NCI-H1092 treated with DMSO at 0.1 percent for 48 hours (cell line): ENCODE data around the gene ZBTB1.
A peak's percentile ranks its signal among the peaks of the same experiment; 100 is the strongest.
"Not testable (repeated sequence)": the region's sequence is repeated elsewhere in the genome, so short reads cannot be mapped to it uniquely, and the experiment has no call there.

Experiments
- DNase-seq: peaks from one replicate; lab custom pipeline; 2025; lab: John Stamatoyannopoulos, UW

Gene ZBTB1

DNA sequence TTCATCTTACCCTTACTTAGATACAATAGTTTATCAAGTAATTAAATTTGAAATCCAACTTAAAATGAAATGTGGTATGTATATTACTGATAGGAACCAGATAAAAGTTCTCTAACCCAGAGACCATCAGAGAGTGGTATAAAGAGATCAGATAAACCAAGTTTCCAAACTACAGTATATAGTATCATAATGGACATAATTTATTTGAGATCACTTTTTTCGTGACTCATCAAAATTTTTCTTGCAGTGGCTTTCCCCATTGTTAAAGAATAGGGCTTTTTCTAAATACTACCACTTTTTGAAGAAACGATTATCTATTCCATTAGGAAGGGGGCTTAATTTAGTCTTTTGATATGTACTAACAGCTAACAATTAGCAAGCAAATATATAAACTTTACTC, 20.8 kb downstream of the ZBTB1 start:
- DNase-seq = no peak

GRCh38 chr14:64531567-64531966, 27.0 kb downstream of the ZBTB1 start:
- DNase-seq = no peak

GRCh38 chr14:64536488-64537245, 32.1 kb downstream of the ZBTB1 start:
- DNase-seq = no peak

- DNase-seq = peak; percentile 100
Observed at GRCh38 chr14:64540208-64541202, 35.9 kb downstream of the ZBTB1 start, which contains the start of gene HSPA2. Gene HSPA2 (plus strand): TSS chr14:64540741. CDS start chr14:64540850, 109 bp downstream.

GRCh38 chr14:64541261-64541971, 36.8 kb downstream of the ZBTB1 start:
- peak; percentile 73 for DNase-seq

DNA sequence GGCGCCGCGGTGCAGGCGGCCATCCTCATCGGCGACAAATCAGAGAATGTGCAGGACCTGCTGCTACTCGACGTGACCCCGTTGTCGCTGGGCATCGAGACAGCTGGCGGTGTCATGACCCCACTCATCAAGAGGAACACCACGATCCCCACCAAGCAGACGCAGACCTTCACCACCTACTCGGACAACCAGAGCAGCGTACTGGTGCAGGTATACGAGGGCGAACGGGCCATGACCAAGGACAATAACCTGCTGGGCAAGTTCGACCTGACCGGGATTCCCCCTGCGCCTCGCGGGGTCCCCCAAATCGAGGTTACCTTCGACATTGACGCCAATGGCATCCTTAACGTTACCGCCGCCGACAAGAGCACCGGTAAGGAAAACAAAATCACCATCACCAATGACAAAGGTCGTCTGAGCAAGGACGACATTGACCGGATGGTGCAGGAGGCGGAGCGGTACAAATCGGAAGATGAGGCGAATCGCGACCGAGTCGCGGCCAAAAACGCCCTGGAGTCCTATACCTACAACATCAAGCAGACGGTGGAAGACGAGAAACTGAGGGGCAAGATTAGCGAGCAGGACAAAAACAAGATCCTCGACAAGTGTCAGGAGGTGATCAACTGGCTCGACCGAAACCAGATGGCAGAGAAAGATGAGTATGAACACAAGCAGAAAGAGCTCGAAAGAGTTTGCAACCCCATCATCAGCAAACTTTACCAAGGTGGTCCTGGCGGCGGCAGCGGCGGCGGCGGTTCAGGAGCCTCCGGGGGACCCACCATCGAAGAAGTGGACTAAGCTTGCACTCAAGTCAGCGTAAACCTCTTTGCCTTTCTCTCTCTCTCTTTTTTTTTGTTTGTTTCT, 37.6 kb downstream of the ZBTB1 start:
- DNase-seq = peak; percentile 59

- no peak for DNase-seq
Observed at GRCh38 chr14:64542836-64543201, 38.2 kb downstream of the ZBTB1 start.

DNA sequence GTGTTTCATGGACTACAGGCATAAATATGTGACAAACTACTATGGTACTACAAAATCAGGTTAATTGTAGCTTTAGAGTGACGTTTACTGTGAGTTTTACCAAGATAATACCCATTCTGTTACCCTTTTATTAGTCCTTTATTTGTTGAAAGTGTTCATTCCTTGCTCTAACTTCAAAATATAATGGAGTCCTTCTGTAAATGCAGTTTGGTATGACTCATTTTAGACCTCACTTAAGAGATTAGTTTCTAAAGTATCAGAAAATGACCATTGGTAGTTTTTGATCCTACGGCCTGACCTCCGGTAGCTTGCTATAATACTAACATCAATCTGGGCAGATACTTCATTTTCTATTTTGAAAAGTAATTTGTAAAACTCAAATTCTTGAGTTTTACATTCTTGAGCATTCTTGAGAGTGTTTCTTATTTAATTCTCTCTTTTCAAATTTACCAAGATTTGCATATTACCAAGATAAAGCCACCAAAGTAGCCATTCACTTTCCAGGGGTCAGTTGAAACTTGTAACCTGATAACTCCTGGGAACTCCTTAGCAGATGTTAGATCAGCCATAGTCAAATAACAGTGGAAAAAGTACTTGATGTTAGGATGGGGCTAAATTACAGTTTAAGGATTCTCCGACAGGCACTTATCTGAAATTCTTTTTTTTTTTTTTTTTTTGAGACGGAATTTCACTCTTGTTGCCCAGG, 40.2 kb downstream of the ZBTB1 start:
- no peak for DNase-seq

- no peak for DNase-seq
Observed at GRCh38 chr14:64549016-64549415, 44.4 kb downstream of the ZBTB1 start.

DNA sequence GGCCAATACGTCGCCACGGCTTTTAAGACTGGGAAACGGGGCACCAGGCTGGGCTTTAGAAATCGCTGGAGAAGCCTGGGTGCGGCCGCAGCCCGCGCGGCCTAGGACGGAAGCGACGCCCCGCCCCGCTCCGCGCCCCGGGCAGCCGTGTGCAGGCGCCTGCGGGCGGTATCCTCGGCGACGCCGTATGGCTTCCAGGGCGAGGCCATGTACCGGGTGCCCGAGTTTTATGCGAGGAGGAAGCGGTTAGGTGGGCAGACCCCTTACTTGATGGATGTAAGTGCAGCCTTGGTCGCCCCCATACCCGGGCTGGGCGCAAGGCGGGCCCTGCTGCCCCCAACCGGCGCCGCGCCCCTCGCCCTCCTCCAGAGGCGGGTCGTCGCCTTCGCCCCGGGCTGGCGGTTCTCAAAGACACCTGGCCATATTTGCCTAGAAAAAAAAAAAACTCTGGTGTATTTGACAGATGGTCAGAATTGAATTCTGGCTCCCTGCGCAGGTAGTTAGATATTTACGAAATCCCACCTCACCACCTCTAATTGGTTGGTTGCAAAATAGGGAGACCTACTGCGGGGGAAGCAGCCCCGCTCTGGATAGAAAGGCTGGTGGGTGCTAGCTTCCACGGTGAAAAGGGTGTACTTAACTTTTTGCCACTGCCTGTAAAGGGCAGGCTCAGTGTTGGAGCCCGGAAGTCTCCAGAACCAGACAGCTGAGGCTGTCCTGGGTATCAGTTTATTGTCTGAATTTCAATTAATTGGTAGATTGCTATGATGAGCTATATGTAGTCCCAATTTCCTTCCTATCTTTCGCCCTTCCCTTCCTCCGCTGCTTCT, 45.4 kb downstream of the ZBTB1 start, which contains the start of gene PPP1R36:
Gene PPP1R36, plus strand, starts transcription at position 171 of the 830 bp plus-strand sequence. Its CDS starts 37 bp downstream, at position 208.
- peak; percentile 80 for DNase-seq

DNA sequence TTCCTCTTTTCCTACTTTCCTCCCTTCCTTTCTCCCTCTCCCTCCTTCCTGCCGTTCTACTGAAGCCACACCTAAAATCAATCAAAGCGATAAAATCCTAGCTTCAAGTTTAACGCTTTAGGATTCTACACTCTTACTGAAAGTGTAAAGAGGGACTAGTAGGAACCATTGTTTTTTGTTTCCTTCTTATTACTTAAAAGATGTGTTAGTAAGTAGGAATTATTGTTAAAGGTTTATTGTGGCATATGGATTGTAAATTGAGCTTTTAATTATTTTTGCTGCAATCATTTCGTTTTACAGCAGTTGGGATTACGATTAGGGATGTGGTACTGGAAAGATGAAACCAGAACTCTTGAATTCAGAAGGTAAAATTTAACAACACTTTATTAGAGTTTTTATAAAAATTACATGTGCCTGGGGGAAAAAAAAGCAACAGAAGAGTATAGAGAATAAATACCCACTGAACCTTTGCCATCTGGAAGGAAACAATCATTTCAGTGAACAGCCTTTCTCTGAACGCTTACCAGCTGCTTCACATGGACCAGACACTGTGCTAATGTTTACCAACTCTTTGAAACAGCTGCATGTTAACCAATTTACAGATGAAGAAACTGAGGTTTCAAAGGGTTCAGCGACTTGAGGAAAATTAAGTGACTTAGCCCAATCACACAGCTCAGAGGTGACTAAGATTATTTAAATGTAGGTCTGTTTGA, 46.2 kb downstream of the ZBTB1 start:
- DNase-seq = peak; percentile 57

DNA sequence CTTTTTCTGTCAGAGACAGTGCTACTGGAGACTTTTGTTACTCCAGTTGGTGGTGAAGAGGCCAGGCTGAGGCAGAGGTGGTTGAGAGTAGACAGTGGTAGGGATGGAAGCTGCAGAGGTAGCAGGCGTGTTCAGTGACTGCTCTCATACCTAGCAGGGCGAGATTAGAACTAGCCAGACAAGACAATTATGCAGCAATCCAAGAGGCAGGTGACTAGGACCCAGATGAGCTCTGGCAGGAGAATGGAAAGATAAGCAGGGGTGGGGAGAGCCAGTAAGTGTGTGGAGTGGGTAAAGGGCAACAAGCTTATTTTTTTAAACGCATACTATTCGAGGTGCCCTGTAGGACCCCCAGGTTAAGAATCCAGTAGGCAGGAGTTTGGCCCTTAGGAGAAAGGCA, 50.0 kb downstream of the ZBTB1 start:
- DNase-seq = no peak

DNA sequence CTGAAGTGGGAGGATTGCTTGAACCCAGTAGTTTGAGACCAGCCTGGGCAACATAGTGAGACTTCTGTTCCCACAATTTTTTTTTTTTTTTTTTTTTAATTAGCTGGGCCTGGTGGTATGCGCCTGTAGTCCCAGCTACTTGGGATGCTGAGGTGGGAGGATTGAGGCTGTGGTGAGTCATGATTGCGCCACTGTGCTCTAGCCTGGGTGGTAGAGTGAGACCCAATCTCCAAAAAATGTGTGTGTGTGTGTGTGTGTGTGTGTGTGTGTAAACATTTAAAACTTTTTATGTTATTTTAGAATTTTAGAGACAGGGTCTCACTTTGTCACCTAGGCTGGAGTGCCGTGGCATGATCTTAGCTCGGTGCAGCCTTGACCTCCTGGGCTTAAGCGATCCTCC, 52.0 kb downstream of the ZBTB1 start:
- no peak for DNase-seq

DNA sequence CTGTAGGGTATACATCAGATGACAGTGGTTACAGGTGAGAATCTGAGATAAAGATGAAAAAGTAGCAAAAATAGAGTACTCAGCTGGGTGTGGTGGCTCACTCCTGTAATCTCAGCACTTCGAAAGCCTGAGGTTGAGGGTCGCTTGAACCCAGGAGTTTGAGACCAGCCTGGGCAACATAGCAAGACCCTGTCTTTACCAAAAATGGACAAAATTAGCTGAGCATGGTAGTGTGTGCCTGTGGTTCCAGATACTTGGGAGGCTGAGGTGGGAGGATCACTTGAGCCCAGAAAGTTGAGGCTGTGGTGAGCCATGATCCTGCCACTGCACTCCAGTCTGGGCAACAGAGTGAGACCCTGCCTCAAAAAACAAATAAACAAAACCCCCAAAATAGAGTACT, 53.6 kb downstream of the ZBTB1 start:
- not testable (repeated sequence) for DNase-seq

- no peak for DNase-seq
Observed at GRCh38 chr14:64561631-64562030, 57.1 kb downstream of the ZBTB1 start.

DNA sequence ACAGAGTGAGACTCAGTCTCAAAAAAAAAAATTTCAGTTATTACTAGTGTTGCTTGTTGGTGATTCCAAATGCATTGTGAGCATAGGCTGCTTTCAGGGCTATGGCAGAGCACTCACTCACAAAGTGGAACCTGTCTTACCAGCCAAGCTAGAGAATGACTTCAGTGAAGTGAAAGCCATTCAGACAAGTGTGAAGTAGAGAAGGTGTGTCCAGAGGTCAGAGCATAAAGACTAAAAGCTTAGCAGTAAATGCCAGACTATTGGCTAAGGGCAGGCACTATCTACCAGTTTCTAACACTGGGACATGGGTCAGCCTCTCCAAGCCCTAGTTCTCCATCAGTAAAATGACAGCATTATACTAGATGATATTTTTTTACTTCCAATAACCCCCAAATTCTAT, 57.9 kb downstream of the ZBTB1 start:
- DNase-seq = no peak

GRCh38 chr14:64563696-64564095, 59.1 kb downstream of the ZBTB1 start:
- DNase-seq = no peak

DNA sequence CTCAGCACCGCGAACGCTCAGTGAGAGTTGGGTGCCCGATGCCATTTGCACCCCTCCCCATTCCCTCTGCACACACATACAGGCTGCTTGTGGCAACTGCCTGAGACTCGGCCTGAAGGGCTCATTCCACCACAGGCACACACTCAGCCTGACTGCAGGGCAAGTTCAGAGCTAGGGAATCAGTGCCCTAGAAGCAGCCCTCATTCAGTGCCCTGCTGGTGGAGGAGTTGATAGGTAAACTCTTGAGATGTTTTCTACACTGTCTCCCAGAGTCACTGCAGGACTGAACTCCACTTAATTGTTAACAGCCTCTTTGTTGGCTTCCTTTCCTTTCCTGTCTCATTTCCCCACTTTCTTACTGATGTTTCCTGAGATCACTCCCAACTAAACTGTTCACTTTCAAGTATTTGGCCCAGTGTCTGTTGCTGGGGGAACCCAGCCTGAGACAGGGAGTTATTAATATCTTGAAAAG, 62.1 kb downstream of the ZBTB1 start:
- no peak for DNase-seq

DNA sequence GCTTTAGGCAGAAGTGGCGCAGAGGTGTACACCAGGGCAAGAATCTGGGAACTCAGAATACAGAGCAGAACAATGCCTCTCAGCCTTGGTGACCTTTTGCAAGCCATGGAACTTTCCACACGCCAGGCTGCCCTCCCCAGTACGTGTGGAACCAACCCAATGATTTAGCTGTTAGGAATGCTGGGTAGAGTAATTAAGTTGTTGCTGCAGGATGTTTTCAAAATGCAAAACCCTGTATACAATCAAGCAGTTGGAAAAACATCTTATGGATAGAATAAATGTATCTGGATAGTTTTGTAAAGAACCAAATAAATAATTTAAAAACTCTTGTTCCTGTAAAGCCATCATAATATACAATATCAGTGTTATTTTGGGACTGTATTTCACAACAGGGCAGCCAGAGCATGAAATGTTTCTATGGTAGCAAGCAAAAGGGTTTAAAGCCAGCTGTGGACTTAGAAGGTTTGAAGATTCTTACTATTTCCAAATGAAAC, 64.6 kb downstream of the ZBTB1 start:
- DNase-seq = no peak
